RWPE1 (cell line): Measurements from ENCODE around the gene DOCK3.

ENCODE experiments used
- CTCF ChIA-PET: fragments of 350-600 bp; sonication (Branson Sonifier 250); formaldehyde crosslinking; extraction: SDS; loops from one replicate; lab custom pipeline; 2021; lab: Yijun Ruan, JAX
- POLR2A ChIA-PET: fragments of 400-600 bp; formaldehyde crosslinking; extraction: SDS; loops from one replicate; lab custom pipeline; 2020; ENCODE audit warnings: antibody characterized with exemption; ENCODE audit not compliant: low non-redundant PET; lab: Yijun Ruan, JAX
- DNase-seq: peaks from one replicate; pipeline ENCODE4 v3.0.0; 2012; ENCODE audit warnings: low spot score
- H3K27ac ChIP-seq: fragments of 450-650 bp; 2 replicates; pipeline ENCODE4 v1.5.1; 2017
- TF ChIP-seq, protein P1 (sequence below): fragments of 450-650 bp; conservative IDR thresholded peaks from 2 replicates; pipeline ENCODE4 v1.5.1; 2017; ENCODE audit warnings: low read depth, mild to moderate bottlenecking

The DOCK3 gene

DNA sequence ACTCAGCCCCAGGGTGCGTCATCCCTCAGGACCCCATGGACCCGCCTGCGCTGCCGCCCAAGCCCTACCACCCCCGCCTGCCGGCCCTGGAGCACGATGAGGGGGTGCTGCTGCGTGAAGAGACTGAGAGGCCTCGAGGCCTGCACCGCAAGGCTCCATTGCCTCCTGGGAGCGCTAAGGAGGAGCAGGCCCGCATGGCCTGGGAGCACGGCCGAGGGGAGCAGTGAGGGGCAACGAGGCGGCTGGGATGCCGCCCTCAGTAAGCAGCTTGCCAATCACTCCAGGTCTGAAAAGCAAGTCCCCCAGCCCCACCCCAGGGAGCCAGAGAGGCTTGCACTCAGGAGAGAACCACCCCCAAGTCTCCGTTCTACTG lies 706.6 kb downstream of the DOCK3 start:
- ChIA-PET CTCF (no interaction called here), POLR2A (no interaction called here)

GRCh38 chr3:51382076-51382745 lies 707.5 kb downstream of the DOCK3 start:
- CTCF ChIA-PET = interaction anchor here (0.5 kb wide), 1 partner anchor 698 kb away, joined by 4 read pairs; no protein-coding TSS in a partner anchor

More for the DNA sequence above, 706.6 kb downstream of the DOCK3 start:
- TF ChIP-seq, protein P1, sequence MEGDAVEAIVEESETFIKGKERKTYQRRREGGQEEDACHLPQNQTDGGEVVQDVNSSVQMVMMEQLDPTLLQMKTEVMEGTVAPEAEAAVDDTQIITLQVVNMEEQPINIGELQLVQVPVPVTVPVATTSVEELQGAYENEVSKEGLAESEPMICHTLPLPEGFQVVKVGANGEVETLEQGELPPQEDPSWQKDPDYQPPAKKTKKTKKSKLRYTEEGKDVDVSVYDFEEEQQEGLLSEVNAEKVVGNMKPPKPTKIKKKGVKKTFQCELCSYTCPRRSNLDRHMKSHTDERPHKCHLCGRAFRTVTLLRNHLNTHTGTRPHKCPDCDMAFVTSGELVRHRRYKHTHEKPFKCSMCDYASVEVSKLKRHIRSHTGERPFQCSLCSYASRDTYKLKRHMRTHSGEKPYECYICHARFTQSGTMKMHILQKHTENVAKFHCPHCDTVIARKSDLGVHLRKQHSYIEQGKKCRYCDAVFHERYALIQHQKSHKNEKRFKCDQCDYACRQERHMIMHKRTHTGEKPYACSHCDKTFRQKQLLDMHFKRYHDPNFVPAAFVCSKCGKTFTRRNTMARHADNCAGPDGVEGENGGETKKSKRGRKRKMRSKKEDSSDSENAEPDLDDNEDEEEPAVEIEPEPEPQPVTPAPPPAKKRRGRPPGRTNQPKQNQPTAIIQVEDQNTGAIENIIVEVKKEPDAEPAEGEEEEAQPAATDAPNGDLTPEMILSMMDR = no peak
- H3K27ac ChIP-seq = no peak overlapping the region
- no peak for DNase-seq

GRCh38 chr3:51382947-51383578 lies 708.3 kb downstream of the DOCK3 start:
- ChIA-PET CTCF (interaction anchor here (0.6 kb wide), 1 partner anchor 872 kb away, joined by 4 read pairs; no protein-coding TSS in a partner anchor), POLR2A (no interaction called here)
- DNase-seq = no peak
- H3K27ac ChIP-seq = no peak overlapping the region
- TF ChIP-seq, protein P1 = no peak

More at GRCh38 chr3:51382076-51382745, 707.5 kb downstream of the DOCK3 start:
- no peak overlapping the region for H3K27ac ChIP-seq
- TF ChIP-seq, protein P1 = no peak
- POLR2A ChIA-PET = no interaction called here
- no peak for DNase-seq

- ChIA-PET POLR2A (interaction anchor here (0.6 kb wide), 1 partner anchor 704 kb away, joined by 4 read pairs; no protein-coding TSS in a partner anchor), CTCF (no interaction called here)
- H3K27ac ChIP-seq = peak overlapping the region; percentile 78
- TF ChIP-seq, protein P1 = no peak
- no peak for DNase-seq
Observed at GRCh38 chr3:51384055-51384725, 709.5 kb downstream of the DOCK3 start.

- TF ChIP-seq, protein P1 = no peak
- ChIA-PET CTCF (no interaction called here), POLR2A (interaction anchor here (0.6 to 0.8 kb wide), 2 partner anchors 114 to 704 kb away, joined by 3 to 4 read pairs; no protein-coding TSS in a partner anchor)
- DNase-seq = peak; percentile 99
- H3K27ac ChIP-seq = peak within 1 kb of the TSS; percentile 78
Observed at GRCh38 chr3:51384726-51385473, 710.2 kb downstream of the DOCK3 start, which contains the start of gene MANF. TSS of gene MANF (plus strand) at chr3:51385291. CDS start at chr3:51385343, 52 bp downstream.
